HCT116 (cell line): ENCODE results near the gene CDC42BPA. TPM values are rescaled to one million over a fixed set of nuclear protein-coding genes. Genes with fewer than 3 reads are reported as not detected.

Source experiments
- ATAC-seq: fragments of 200-7000 bp; cut with Tn5 transposase; 2 replicates; pipeline ENCODE4 v1.9.1; 2020; ENCODE audit warnings: mild to moderate bottlenecking, moderate library complexity
- BruUV-seq: library from RNA; stranded (reverse); fragments of 400-500 nt; replicated peaks from 2 replicates; lab custom pipeline; 2021; lab: Mats Ljungman, UMichigan
- CTCF ChIA-PET: fragments of 300-600 bp; sonication (Branson Sonifier 250); formaldehyde crosslinking; loops from one replicate; lab custom pipeline; 2021; ENCODE audit warnings: antibody characterized with exemption; lab: Charles Lee
- POLR2A ChIA-PET: fragments of 300-600, 350-600 bp; sonication (Branson Sonifier 250); formaldehyde crosslinking; loops from one replicate; lab custom pipeline; 2021; ENCODE audit warnings: antibody characterized with exemption; lab: Charles Lee
- RAD21 ChIA-PET, 2 experiments: fragments of 300-600 bp; sonication (Branson Sonifier 250); formaldehyde crosslinking; loops; one replicate each; lab custom pipeline; 2023; ENCODE audit warnings: low total read pairs in 2 of 2; ENCODE audit not compliant: uncharacterized antibody in 2 of 2, unreplicated experiment in 2 of 2, low non-redundant PET in 1 of 2; lab: Charles Lee
- DNase-seq: peaks from one replicate; pipeline ENCODE4 v3.0.0-alpha.2; 2010; ENCODE audit warnings: low read depth, low spot score
- H2AFZ ChIP-seq: fragments of 200-600 bp; shearing (Covaris generic), sonication (generic); 2 replicates; pipeline ENCODE4 v1.6.1; 2017; ENCODE audit warnings: low read depth, mixed run types, mixed read lengths, antibody characterized with exemption, low read length; ENCODE audit not compliant: poor library complexity, severe bottlenecking
- H3K27ac ChIP-seq: 2 replicates; pipeline ENCODE4 v1.5.1; 2012; ENCODE audit warnings: low read depth, low read length
- H3K27me3 ChIP-seq: fragments of 200-600 bp; sonication (generic); 2 replicates; pipeline ENCODE4 v1.6.1; 2016; ENCODE audit warnings: mixed run types, low read length, mixed read lengths; ENCODE audit not compliant: insufficient read depth
- H3K36me3 ChIP-seq, 2 experiments: fragments of 200-500 bp in 1 of 2; fragments of 200-600 bp in 1 of 2; sonication (Bioruptor generic) in 1 of 2; sonication (generic) in 1 of 2; 2 replicates each; pipeline versions ENCODE4 v1.5.1 to v1.6.1; 2014 to 2016; ENCODE audit warnings: low read length in 2 of 2, inconsistent platforms in 1 of 2, mixed read lengths in 1 of 2, mixed run types in 1 of 2; ENCODE audit not compliant: insufficient read depth in 2 of 2, control insufficient read depth in 1 of 2
- H3K4me1 ChIP-seq, 2 experiments: fragments of 200-600 bp in 1 of 2; sonication (generic) in 1 of 2; 2 replicates each; pipeline versions ENCODE4 v1.5.1 to v1.6.1; 2012 to 2017; ENCODE audit warnings: low read length in 2 of 2, inconsistent platforms in 1 of 2, mild to moderate bottlenecking in 1 of 2, mixed read lengths in 1 of 2, mixed run types in 1 of 2, moderate library complexity in 1 of 2; ENCODE audit not compliant: insufficient read depth in 2 of 2, control insufficient read depth in 1 of 2
- H3K4me2 ChIP-seq: fragments of 200-600 bp; sonication (generic); 2 replicates; pipeline ENCODE4 v1.6.1; 2017; ENCODE audit warnings: mixed run types, low read length, mixed read lengths
- H3K4me3 ChIP-seq, 2 experiments: fragments of 200-600 bp in 1 of 2; sonication (generic) in 1 of 2; replicated peaks in 1 of 2; 2 replicates each; pipeline ENCODE4 v1.5.1; 2011 to 2016; ENCODE audit warnings: low read length in 2 of 2, control low read depth in 1 of 2, low read depth in 1 of 2, mild to moderate bottlenecking in 1 of 2, mixed read lengths in 1 of 2, mixed run types in 1 of 2
- H3K79me2 ChIP-seq: fragments of 200-600 bp; sonication (generic); 2 replicates; pipeline ENCODE4 v1.6.1; 2017; ENCODE audit warnings: mild to moderate bottlenecking, mixed run types, low read length, moderate library complexity, mixed read lengths; ENCODE audit not compliant: insufficient read depth
- H3K9ac ChIP-seq: fragments of 200-600 bp; sonication (generic); 2 replicates; pipeline ENCODE4 v1.6.1; 2016; ENCODE audit warnings: low read length, mixed read lengths
- H3K9me2 ChIP-seq: fragments of 200-600 bp; sonication (generic), shearing (Covaris generic); 2 replicates; pipeline ENCODE4 v1.6.1; 2017; ENCODE audit warnings: mixed run types, mild to moderate bottlenecking, moderate library complexity; ENCODE audit not compliant: insufficient read depth
- H3K9me3 ChIP-seq, 2 experiments: fragments of 200-500 bp in 1 of 2; fragments of 200-600 bp in 1 of 2; sonication (Bioruptor generic) in 1 of 2; sonication (generic) in 1 of 2; 2 replicates each; pipeline ENCODE4 v1.6.1; 2014 to 2017; ENCODE audit warnings: low read length in 2 of 2, mixed read lengths in 2 of 2, inconsistent platforms in 1 of 2, low read depth in 1 of 2, mild to moderate bottlenecking in 1 of 2, mixed run types in 1 of 2, moderate library complexity in 1 of 2; ENCODE audit not compliant: control insufficient read depth in 1 of 2, insufficient read depth in 1 of 2
- H4K20me1 ChIP-seq: fragments of 200-600 bp; sonication (generic), shearing (Covaris generic); 2 replicates; pipeline ENCODE4 v1.6.1; 2017; ENCODE audit warnings: mixed run types, mild to moderate bottlenecking, moderate library complexity; ENCODE audit not compliant: insufficient read depth
- CEBPB ChIP-seq: IDR thresholded peaks from 2 replicates; pipeline ENCODE4 v1.6.1; 2012; ENCODE audit warnings: low read depth
- ELF1 ChIP-seq: IDR thresholded peaks from 2 replicates; pipeline ENCODE4 v1.6.1; 2012; ENCODE audit warnings: low read depth, borderline replicate concordance
- EZH2 ChIP-seq: fragments of 200-600 bp; sonication (generic); IDR thresholded peaks from 2 replicates; pipeline ENCODE4 v1.6.1; 2017; ENCODE audit warnings: antibody characterized with exemption, mixed run types
- EZH2phosphoT487 ChIP-seq: fragments of 200-600 bp; IDR thresholded peaks from 2 replicates; pipeline ENCODE4 v1.6.1; 2018; ENCODE audit warnings: antibody characterized with exemption, borderline replicate concordance
- JUND ChIP-seq: IDR thresholded peaks from 2 replicates; pipeline ENCODE4 v1.6.1; 2012
- POLR2AphosphoS5 ChIP-seq: IDR thresholded peaks from 2 replicates; pipeline ENCODE4 v1.6.1; 2011; ENCODE audit warnings: mild to moderate bottlenecking, low read depth, low read length, moderate library complexity
- SP1 ChIP-seq: IDR thresholded peaks from 2 replicates; pipeline ENCODE4 v1.6.1; 2012; ENCODE audit warnings: low read depth
- TCF7L2 ChIP-seq: IDR thresholded peaks from 2 replicates; pipeline ENCODE4 v1.7.0; 2011; ENCODE audit warnings: borderline replicate concordance, inconsistent platforms; ENCODE audit not compliant: insufficient read depth, insufficient read length; ENCODE audit errors: extremely low read depth
- YY1 ChIP-seq: IDR thresholded peaks from 2 replicates; pipeline ENCODE4 v1.6.1; 2011; ENCODE audit warnings: low read length, low read depth, moderate library complexity, mild to moderate bottlenecking; ENCODE audit not compliant: insufficient replicate concordance; ENCODE audit errors: extremely low read depth
- ZFX ChIP-seq: fragments of 450-650 bp; IDR thresholded peaks from 2 replicates; pipeline ENCODE4 v1.6.1; 2017
- ZNF274 ChIP-seq: fragments of 200-500 bp; sonication (Bioruptor generic); IDR thresholded peaks from 2 replicates; pipeline ENCODE4 v1.6.1; 2014; ENCODE audit warnings: mild to moderate bottlenecking, low read depth, low read length, inconsistent platforms
- intact Hi-C: fragments of 100-400 bp; cut with micrococcal nuclease; formaldehyde crosslinking; loops from 2 replicates; pipeline ENCODE4 v1.10.0; 2022
- total RNA-seq: library from RNA; stranded (reverse); gene quantifications from one replicate; pipeline ENCODE4 v1.2.1, GENCODE V29; 2021; ENCODE audit not compliant: unreplicated experiment
- TF ChIP-seq, protein P1 (sequence below): IDR thresholded peaks from 2 replicates; pipeline ENCODE4 v1.6.1; 2012
- TF ChIP-seq, protein P2 (sequence below): IDR thresholded peaks from 2 replicates; pipeline ENCODE4 v1.6.1; 2012
- TF ChIP-seq, protein P3 (sequence below), 3 experiments: fragments of 200-600 bp in 1 of 3; sonication (generic) in 1 of 3; IDR thresholded peaks in 2 of 3; conservative IDR thresholded peaks in 1 of 3; 2 replicates each; pipeline ENCODE4 v1.5.1; 2012 to 2017; ENCODE audit warnings: low read depth in 2 of 3, low read length in 2 of 3, antibody characterized with exemption in 1 of 3, borderline replicate concordance in 1 of 3, control low read depth in 1 of 3, mild to moderate bottlenecking in 1 of 3, mixed read lengths in 1 of 3, mixed run types in 1 of 3, moderate library complexity in 1 of 3; ENCODE audit not compliant: insufficient read depth in 1 of 3
- TF ChIP-seq, protein P4 (sequence below): IDR thresholded peaks from 2 replicates; pipeline ENCODE4 v1.6.1; 2012; ENCODE audit warnings: low read depth

Gene CDC42BPA
- total RNA-seq, 1 experiment from 2014 or later, result 44.0 TPM

DNA sequence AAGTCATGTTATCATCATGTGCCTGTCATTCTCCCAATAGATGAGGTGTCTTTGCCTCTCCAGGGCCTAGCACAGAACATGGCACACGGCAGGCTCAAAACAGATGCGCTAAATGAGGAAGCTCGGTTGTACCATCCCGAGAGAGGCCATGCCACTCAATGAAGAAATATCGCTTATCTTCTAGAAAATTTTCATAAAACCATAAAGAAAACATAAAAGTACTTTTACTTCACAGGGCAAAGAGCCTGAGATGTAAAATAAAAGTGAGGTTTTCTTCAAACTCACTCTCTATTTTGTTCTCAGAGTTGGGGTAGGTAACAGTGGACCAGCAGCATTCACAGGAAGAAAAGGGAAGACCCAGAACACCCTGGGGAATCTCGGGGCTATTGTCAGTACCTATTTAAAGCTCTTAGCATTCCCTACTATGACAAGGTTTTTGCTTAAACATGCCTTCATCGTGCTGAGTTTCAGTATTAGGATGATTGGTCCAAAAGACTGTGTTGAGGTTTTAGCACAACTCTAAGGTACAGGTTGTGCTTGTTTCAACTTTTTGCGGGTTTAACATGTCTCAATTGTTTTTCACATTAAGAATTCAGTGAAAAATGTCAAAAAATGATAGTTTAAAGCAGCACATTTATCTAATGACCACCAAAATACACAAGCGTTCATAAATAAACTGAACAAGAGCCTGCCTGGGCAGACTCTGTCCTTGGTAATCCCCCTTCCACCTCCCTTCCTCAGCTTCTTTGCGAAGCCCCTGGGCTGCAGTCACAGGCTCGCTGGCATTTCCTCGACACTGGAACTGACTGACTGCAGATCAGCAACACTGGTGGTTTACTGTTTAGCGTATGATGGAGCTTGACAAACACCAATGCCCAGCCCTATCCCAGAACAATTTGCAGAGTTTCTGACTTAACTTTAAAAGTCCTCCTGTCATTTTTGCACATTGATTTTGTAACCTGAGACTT, 322.6 kb downstream of the CDC42BPA start:
- Histone ChIP-seq H3K4me1 (no peaks in the 10 kb centered on the region), H3K27ac (no peak overlapping the region), H3K4me3 (no peak overlapping the region), H3K27me3 (no peaks in the 10 kb centered on the region), H4K20me1 (no peaks in the 10 kb centered on the region), H3K36me3 (no peaks in the 10 kb centered on the region; a peak in 1 of 4 replicates), H3K9me2 (no peaks in the 10 kb centered on the region), H3K9me3 (no peaks in the 10 kb centered on the region), H3K4me2 (no peak overlapping the region), H3K79me2 (no peaks in the 10 kb centered on the region), H2AFZ (no peak overlapping the region), H3K9ac (no peak overlapping the region)
- intact Hi-C loops, result no loop called here
- DNase-seq (no peak), ATAC-seq (no peak)
- CTCF ChIA-PET, result no interaction called here
- BruUV-seq, result no TSS peak
- RAD21 ChIA-PET, result no interaction called here
- TF ChIP-seq ELF1 (no peak), ZFX (no peak), CEBPB (no peak), EZH2phosphoT487 (no peak), POLR2AphosphoS5 (no peak), YY1 (no peak), TCF7L2 (no peak), EZH2 (no peak), ZNF274 (no peak), JUND (no peak), SP1 (no peak)
- TF ChIP-seq, protein P1, sequence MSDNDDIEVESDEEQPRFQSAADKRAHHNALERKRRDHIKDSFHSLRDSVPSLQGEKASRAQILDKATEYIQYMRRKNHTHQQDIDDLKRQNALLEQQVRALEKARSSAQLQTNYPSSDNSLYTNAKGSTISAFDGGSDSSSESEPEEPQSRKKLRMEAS, result no peak
- TF ChIP-seq, protein P2, sequence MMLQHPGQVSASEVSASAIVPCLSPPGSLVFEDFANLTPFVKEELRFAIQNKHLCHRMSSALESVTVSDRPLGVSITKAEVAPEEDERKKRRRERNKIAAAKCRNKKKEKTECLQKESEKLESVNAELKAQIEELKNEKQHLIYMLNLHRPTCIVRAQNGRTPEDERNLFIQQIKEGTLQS, result no peak
- TF ChIP-seq, protein P3, sequence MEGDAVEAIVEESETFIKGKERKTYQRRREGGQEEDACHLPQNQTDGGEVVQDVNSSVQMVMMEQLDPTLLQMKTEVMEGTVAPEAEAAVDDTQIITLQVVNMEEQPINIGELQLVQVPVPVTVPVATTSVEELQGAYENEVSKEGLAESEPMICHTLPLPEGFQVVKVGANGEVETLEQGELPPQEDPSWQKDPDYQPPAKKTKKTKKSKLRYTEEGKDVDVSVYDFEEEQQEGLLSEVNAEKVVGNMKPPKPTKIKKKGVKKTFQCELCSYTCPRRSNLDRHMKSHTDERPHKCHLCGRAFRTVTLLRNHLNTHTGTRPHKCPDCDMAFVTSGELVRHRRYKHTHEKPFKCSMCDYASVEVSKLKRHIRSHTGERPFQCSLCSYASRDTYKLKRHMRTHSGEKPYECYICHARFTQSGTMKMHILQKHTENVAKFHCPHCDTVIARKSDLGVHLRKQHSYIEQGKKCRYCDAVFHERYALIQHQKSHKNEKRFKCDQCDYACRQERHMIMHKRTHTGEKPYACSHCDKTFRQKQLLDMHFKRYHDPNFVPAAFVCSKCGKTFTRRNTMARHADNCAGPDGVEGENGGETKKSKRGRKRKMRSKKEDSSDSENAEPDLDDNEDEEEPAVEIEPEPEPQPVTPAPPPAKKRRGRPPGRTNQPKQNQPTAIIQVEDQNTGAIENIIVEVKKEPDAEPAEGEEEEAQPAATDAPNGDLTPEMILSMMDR (IDR thresholded peaks at IDR 0.05 in 2 of 3, conservative IDR thresholded peaks at IDR 0.05 in 1 of 3; ENCODE audit: borderline replicate concordance in 1 of 3, insufficient read depth in 1 of 3, low read depth in 2 of 3, low read length in 2 of 3), result no peak
- TF ChIP-seq, protein P4, sequence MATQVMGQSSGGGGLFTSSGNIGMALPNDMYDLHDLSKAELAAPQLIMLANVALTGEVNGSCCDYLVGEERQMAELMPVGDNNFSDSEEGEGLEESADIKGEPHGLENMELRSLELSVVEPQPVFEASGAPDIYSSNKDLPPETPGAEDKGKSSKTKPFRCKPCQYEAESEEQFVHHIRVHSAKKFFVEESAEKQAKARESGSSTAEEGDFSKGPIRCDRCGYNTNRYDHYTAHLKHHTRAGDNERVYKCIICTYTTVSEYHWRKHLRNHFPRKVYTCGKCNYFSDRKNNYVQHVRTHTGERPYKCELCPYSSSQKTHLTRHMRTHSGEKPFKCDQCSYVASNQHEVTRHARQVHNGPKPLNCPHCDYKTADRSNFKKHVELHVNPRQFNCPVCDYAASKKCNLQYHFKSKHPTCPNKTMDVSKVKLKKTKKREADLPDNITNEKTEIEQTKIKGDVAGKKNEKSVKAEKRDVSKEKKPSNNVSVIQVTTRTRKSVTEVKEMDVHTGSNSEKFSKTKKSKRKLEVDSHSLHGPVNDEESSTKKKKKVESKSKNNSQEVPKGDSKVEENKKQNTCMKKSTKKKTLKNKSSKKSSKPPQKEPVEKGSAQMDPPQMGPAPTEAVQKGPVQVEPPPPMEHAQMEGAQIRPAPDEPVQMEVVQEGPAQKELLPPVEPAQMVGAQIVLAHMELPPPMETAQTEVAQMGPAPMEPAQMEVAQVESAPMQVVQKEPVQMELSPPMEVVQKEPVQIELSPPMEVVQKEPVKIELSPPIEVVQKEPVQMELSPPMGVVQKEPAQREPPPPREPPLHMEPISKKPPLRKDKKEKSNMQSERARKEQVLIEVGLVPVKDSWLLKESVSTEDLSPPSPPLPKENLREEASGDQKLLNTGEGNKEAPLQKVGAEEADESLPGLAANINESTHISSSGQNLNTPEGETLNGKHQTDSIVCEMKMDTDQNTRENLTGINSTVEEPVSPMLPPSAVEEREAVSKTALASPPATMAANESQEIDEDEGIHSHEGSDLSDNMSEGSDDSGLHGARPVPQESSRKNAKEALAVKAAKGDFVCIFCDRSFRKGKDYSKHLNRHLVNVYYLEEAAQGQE, result no peak
- POLR2A ChIA-PET, result no interaction called here
